ENCODE measurements around the gene CDH4. TPM values are rescaled to one million over a fixed set of nuclear protein-coding genes. Genes with fewer than 3 reads are reported as not detected.

The CDH4 gene
- total and polyA plus RNA-seq, 9 donors = 0.12 to 4.4 (median 0.36) TPM

DNA sequence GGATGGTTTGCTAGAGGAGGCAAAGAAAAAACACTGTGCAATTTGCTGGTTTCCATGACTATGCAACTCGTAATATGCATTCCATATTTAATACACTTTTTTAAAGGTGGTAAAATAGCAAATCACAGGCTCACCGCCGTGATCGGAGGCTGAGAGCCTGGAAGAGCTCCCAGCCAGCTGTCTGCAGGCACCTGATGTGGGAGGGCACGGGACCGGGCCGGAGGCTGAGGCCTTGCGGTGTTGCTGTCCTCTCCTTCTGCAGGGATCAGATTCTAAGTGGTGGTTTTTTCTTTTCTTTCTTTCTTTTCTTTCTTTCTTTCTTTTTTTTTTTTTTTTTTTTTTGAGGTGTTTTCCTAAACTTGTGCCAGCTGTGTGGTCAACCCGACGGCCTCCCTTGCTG lies 282.3 kb downstream of the CDH4 start:
- Histone ChIP-seq H3K4me3 (no peak overlapping the region), H3K27ac (no peak overlapping the region), H3K9me3 (no peaks in the 10 kb centered on the region), H3K36me3 (no peaks in the 10 kb centered on the region), H3K27me3 (no peaks in the 10 kb centered on the region), H3K4me1 (ENCODE audit: insufficient read depth) (no peaks in the 10 kb centered on the region)
- 55 to 57% (median 56%) methylated on average over 10 of the region's 10 CpGs for whole genome bisulfite sequencing, 3 donors
- intact Hi-C loops (cut with DNase I) = no loop called here
- TF ChIP-seq POLR2A (IDR thresholded peaks at IDR 0.05) (no peak), CTCF (IDR thresholded peaks at IDR 0.05) (no peak)
- no peak for DNase-seq

- no peaks in the 10 kb centered on the region for H3K36me3 ChIP-seq
- no peaks in the 10 kb centered on the region for H3K4me1 ChIP-seq (ENCODE audit: insufficient read depth)
- intact Hi-C loops (cut with DNase I) = loop anchor here in 1 of 4 donors (5.0 kb wide), 1 partner anchor 52 kb away; no protein-coding TSS in a partner anchor
- DNase-seq = no peak
- no peak overlapping the region for H3K27ac ChIP-seq
- TF ChIP-seq EP300 (IDR thresholded peaks at IDR 0.05) (no peak), POLR2A (IDR thresholded peaks at IDR 0.05) (no peak), CTCF (IDR thresholded peaks at IDR 0.05) (no peak)
- H3K9me3 ChIP-seq = no peaks in the 10 kb centered on the region
- H3K27me3 ChIP-seq = no peaks in the 10 kb centered on the region
- H3K4me3 ChIP-seq = no peak overlapping the region
- WGBS, 3 donors = 73 to 82% (median 76%) methylated on average over 10 of the region's 10 CpGs
Observed at GRCh38 chr20:61535091-61535490, 283.0 kb downstream of the CDH4 start.

DNA sequence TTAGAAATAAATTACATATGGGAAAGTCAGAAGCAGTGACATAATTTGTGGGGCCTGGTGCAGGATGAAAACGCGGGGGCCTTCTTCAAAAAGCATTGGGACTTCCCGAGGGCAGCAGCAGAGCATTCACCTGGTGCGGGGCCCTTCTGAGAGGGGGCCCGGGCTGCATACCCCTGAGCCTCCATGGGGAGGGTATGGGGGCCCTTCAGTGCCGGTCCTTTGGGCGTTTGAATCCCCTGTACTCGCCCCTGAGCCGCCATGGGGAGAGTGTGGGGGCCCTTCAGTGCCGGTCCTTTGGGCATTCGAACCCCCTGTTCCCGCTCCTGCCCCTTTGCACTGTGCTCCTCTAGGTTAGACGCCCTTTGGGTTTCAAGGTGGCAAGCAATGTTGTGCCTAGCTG lies 283.5 kb downstream of the CDH4 start:
- no peak for TF ChIP-seq EP300 (IDR thresholded peaks at IDR 0.05)
- no peak for TF ChIP-seq CTCF (IDR thresholded peaks at IDR 0.05)
- no peak for TF ChIP-seq POLR2A (IDR thresholded peaks at IDR 0.05)
- intact Hi-C loops (cut with DNase I) = loop anchor here in 1 of 4 donors (5.0 kb wide), 1 partner anchor 52 kb away; no protein-coding TSS in a partner anchor
- WGBS, 3 donors = 78 to 84% (median 79%) methylated on average over 13 of the region's 13 CpGs
- no peak overlapping the region for H3K4me3 ChIP-seq
- no peaks in the 10 kb centered on the region for H3K27me3 ChIP-seq
- no peaks in the 10 kb centered on the region for H3K4me1 ChIP-seq (ENCODE audit: insufficient read depth)
- DNase-seq = no peak
- H3K27ac ChIP-seq = no peak overlapping the region
- no peaks in the 10 kb centered on the region for H3K36me3 ChIP-seq
- H3K9me3 ChIP-seq = no peaks in the 10 kb centered on the region

- WGBS, 3 donors = 56 to 71% (median 64%) methylated on average over 6 to 8 of the region's 8 CpGs
- no peaks in the 10 kb centered on the region for H3K27me3 ChIP-seq
- intact Hi-C loops (cut with DNase I) = loop anchor here in 1 of 4 donors (5.0 kb wide), 1 partner anchor 51 kb away; no protein-coding TSS in a partner anchor
- no peak overlapping the region for H3K4me3 ChIP-seq
- H3K36me3 ChIP-seq = no peaks in the 10 kb centered on the region
- no peaks in the 10 kb centered on the region for H3K4me1 ChIP-seq (ENCODE audit: insufficient read depth)
- H3K27ac ChIP-seq = no peak overlapping the region
- no peaks in the 10 kb centered on the region for H3K9me3 ChIP-seq
- DNase-seq = no peak
- TF ChIP-seq EP300 (IDR thresholded peaks at IDR 0.05) (no peak), CTCF (IDR thresholded peaks at IDR 0.05) (no peak), POLR2A (IDR thresholded peaks at IDR 0.05) (no peak)
Observed at GRCh38 chr20:61535956-61536355, 283.9 kb downstream of the CDH4 start.

Measured in ovary (tissue), 9 donors.